Peyer's patch (tissue), 4 donors: ENCODE results near the gene KCTD4.

ENCODE experiments used
- CTCF ChIP-seq, 6 experiments: fragments of 450-650 bp in 4 of 6; fragments of 200-600 bp in 2 of 6; sonication (generic) in 1 of 6; IDR thresholded peaks; one replicate each; pipeline ENCODE4 v1.5.1; 2017 to 2019; ENCODE audit warnings: antibody characterized with exemption in 6 of 6, mild to moderate bottlenecking in 3 of 6, moderate library complexity in 1 of 6
- POLR2A ChIP-seq, 2 donors: fragments of 450-650 bp; IDR thresholded peaks; one replicate each; pipeline ENCODE4 v1.5.1; 2017; ENCODE audit warnings: antibody characterized with exemption in 2 of 2, mild to moderate bottlenecking in 2 of 2, moderate library complexity in 2 of 2

GRCh38 chr13:45196096-45196495 lies 4.7 kb downstream of the KCTD4 start:
- TF ChIP-seq POLR2A (IDR thresholded peaks at IDR 0.05) (no peak), CTCF (IDR thresholded peaks at IDR 0.05) (no peak)
